ENCODE data around the gene FAM98C.

GRCh38 chr19:38362076-38362945 lies 40.6 kb upstream of the FAM98C start:
- TF ChIP-seq, protein P1, sequence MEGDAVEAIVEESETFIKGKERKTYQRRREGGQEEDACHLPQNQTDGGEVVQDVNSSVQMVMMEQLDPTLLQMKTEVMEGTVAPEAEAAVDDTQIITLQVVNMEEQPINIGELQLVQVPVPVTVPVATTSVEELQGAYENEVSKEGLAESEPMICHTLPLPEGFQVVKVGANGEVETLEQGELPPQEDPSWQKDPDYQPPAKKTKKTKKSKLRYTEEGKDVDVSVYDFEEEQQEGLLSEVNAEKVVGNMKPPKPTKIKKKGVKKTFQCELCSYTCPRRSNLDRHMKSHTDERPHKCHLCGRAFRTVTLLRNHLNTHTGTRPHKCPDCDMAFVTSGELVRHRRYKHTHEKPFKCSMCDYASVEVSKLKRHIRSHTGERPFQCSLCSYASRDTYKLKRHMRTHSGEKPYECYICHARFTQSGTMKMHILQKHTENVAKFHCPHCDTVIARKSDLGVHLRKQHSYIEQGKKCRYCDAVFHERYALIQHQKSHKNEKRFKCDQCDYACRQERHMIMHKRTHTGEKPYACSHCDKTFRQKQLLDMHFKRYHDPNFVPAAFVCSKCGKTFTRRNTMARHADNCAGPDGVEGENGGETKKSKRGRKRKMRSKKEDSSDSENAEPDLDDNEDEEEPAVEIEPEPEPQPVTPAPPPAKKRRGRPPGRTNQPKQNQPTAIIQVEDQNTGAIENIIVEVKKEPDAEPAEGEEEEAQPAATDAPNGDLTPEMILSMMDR (IDR thresholded peaks at IDR 0.05): no peak
- TF ChIP-seq EP300 (IDR thresholded peaks at IDR 0.05): no peak
